ENCODE data around the gene KCNC4. TPM values are rescaled to one million over a fixed set of nuclear protein-coding genes. Genes with fewer than 3 reads are reported as not detected.

Gene KCNC4
- total RNA-seq, 1 donor from 2014 or later, result 5.9 TPM

- no peak for DNase-seq (ENCODE audit: low read depth, low spot score)
- H3K27me3 Mint-ChIP-seq (ENCODE audit: low read depth), result peaks cover 2% of the 10 kb centered on the region
- peak overlapping the region; percentile 35 for H3K27ac Mint-ChIP-seq (ENCODE audit: unreplicated experiment)
- H3K36me3 Mint-ChIP-seq (ENCODE audit: low read depth), result no peaks in the 10 kb centered on the region
- no peak overlapping the region for H3K4me3 Mint-ChIP-seq
- peaks cover 3% of the 10 kb centered on the region for H3K4me1 Mint-ChIP-seq
- no peaks in the 10 kb centered on the region for H3K9me3 Mint-ChIP-seq
- TF ChIP-seq CTCF (conservative IDR thresholded peaks at IDR 0.05), result no peak
These were observed 12.0 kb upstream of the KCNC4 start for GRCh38 chr1:110197905-110198629.

- H3K36me3 Mint-ChIP-seq (ENCODE audit: low read depth), result no peaks in the 10 kb centered on the region
- no peak overlapping the region for H3K4me3 Mint-ChIP-seq
- H3K27ac Mint-ChIP-seq (ENCODE audit: unreplicated experiment), result peak overlapping the region; percentile 35
- peaks cover 5% of the 10 kb centered on the region for H3K4me1 Mint-ChIP-seq
- peaks cover 2% of the 10 kb centered on the region for H3K27me3 Mint-ChIP-seq (ENCODE audit: low read depth)
- no peak for TF ChIP-seq CTCF (conservative IDR thresholded peaks at IDR 0.05)
- H3K9me3 Mint-ChIP-seq, result no peaks in the 10 kb centered on the region
- DNase-seq (ENCODE audit: low read depth, low spot score), result no peak
These were observed 11.4 kb upstream of the KCNC4 start for GRCh38 chr1:110198746-110199145.

GRCh38 chr1:110200190-110200589 is 9.9 kb upstream of the KCNC4 start:
- no peak for TF ChIP-seq CTCF (conservative IDR thresholded peaks at IDR 0.05)
- H3K9me3 Mint-ChIP-seq, result no peaks in the 10 kb centered on the region
- DNase-seq (ENCODE audit: low read depth, low spot score), result no peak
- peaks cover 5% of the 10 kb centered on the region for H3K4me1 Mint-ChIP-seq
- no peak overlapping the region for H3K27ac Mint-ChIP-seq (ENCODE audit: unreplicated experiment)
- no peaks in the 10 kb centered on the region for H3K36me3 Mint-ChIP-seq (ENCODE audit: low read depth)
- H3K4me3 Mint-ChIP-seq, result no peak overlapping the region
- peaks cover 2% of the 10 kb centered on the region for H3K27me3 Mint-ChIP-seq (ENCODE audit: low read depth)

GRCh38 chr1:110200666-110201065 is 9.4 kb upstream of the KCNC4 start:
- peaks cover 2% of the 10 kb centered on the region for H3K27me3 Mint-ChIP-seq (ENCODE audit: low read depth)
- TF ChIP-seq CTCF (conservative IDR thresholded peaks at IDR 0.05), result no peak
- peaks cover 5% of the 10 kb centered on the region for H3K4me1 Mint-ChIP-seq
- no peak overlapping the region for H3K4me3 Mint-ChIP-seq
- H3K36me3 Mint-ChIP-seq (ENCODE audit: low read depth), result no peaks in the 10 kb centered on the region
- no peak for DNase-seq (ENCODE audit: low read depth, low spot score)
- no peaks in the 10 kb centered on the region for H3K9me3 Mint-ChIP-seq
- H3K27ac Mint-ChIP-seq (ENCODE audit: unreplicated experiment), result no peak overlapping the region

GRCh38 chr1:110201157-110201825 is 8.8 kb upstream of the KCNC4 start:
- H3K27ac Mint-ChIP-seq (ENCODE audit: unreplicated experiment), result no peak overlapping the region
- no peak overlapping the region for H3K4me3 Mint-ChIP-seq

More at GRCh38 chr1:110201157-110201825, 8.8 kb upstream of the KCNC4 start:
- H3K9me3 Mint-ChIP-seq, result no peaks in the 10 kb centered on the region
- no peaks in the 10 kb centered on the region for H3K36me3 Mint-ChIP-seq (ENCODE audit: low read depth)
- DNase-seq (ENCODE audit: low read depth, low spot score), result no peak
- peaks cover 2% of the 10 kb centered on the region for H3K27me3 Mint-ChIP-seq (ENCODE audit: low read depth)
- H3K4me1 Mint-ChIP-seq, result peaks cover 5% of the 10 kb centered on the region
- no peak for TF ChIP-seq CTCF (conservative IDR thresholded peaks at IDR 0.05)

All from neural crest cell (in vitro differentiated cells).